Subcutaneous adipose tissue (tissue), 4 donors: Measurements from ENCODE around the gene KLK14. TPM values are rescaled to one million over a fixed set of nuclear protein-coding genes. Genes with fewer than 3 reads are reported as not detected.

ENCODE experiments used
- total RNA-seq, 4 donors: library from RNA; depleted of rRNA; stranded (reverse); fragments of >200 nt; gene quantifications; one replicate each; pipeline ENCODE4 v1.1.0, GENCODE V29; 2016
- TF ChIP-seq, protein P1 (sequence below): fragments of 450-650 bp; IDR thresholded peaks from one replicate; pipeline ENCODE4 v1.5.1; 2016; ENCODE audit warnings: low read depth, mild to moderate bottlenecking, control low read depth, antibody characterized with exemption, moderate library complexity

The KLK14 gene
- total RNA-seq, 4 donors from 2014 or later, result not detected

DNA sequence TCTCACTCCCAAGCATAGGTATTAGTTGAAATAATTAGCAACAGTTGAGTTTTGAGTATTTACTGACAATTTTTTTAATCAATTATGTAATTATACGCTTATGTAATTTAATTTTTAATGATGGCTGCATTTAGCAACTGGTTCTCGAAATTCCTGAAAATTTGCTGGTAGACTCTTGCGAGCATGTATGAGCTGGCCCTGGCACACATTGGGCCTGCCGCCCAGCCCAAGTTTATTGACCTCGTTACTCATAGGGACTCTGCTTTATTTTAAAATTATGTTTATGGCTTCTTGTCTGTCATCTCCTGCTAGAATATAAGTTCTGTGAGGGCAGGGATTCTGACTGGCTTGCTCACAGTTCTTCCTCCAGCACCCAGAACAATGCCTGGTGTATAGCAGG is 6.7 kb downstream of the KLK14 start:
- TF ChIP-seq, protein P1, sequence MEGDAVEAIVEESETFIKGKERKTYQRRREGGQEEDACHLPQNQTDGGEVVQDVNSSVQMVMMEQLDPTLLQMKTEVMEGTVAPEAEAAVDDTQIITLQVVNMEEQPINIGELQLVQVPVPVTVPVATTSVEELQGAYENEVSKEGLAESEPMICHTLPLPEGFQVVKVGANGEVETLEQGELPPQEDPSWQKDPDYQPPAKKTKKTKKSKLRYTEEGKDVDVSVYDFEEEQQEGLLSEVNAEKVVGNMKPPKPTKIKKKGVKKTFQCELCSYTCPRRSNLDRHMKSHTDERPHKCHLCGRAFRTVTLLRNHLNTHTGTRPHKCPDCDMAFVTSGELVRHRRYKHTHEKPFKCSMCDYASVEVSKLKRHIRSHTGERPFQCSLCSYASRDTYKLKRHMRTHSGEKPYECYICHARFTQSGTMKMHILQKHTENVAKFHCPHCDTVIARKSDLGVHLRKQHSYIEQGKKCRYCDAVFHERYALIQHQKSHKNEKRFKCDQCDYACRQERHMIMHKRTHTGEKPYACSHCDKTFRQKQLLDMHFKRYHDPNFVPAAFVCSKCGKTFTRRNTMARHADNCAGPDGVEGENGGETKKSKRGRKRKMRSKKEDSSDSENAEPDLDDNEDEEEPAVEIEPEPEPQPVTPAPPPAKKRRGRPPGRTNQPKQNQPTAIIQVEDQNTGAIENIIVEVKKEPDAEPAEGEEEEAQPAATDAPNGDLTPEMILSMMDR, result no peak

DNA sequence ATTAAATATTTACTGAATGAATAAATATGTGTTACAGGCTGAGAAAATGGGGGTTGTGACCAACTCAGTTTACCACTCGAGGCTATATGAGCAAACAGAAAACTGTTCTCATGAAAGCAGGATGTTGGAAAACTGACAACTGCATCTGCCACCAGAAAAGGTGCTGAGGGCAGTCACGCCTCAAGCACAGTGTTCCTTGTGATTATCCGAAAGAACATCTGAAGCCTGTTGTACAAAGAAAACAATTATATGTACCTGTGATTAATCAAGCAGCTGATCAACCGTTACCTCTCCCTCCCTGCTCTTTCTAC is 11.6 kb downstream of the KLK14 start:
- TF ChIP-seq, protein P1, result no peak

DNA sequence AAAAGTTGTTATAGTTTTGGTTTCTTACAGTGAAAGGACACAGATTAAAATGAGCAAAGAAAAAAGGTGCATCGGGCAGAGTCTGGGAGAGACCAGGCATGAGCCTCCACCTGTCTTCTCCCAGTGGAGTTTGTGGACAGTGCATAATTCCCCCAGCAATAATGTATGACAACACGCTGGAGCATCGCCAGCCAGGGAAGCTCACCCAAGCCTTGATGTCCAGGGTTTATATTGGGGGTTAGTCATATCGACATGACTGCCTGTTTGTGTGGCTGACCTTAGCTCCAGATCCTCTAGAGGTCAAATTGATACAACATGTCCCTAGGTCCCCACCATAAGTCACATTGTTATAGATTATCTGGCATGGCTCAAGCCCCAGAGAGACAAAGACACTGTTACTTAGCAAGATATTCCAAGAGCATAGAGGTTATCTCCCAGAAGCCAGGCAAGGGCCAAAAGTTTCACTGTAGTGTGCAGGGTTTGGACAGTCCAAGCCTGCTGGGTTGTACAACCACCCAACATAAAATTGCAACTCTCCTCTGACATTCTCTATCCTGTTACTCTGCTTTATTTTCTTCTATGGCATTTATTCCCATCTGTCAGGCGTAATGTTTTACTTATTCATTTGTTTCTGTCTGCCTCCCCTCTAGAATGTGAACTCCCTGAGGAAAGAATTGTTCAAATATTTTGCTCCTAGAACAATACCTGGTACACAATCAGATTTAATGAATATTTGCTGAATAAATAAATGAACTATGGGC is 12.2 kb downstream of the KLK14 start:
- TF ChIP-seq, protein P1, result no peak

DNA sequence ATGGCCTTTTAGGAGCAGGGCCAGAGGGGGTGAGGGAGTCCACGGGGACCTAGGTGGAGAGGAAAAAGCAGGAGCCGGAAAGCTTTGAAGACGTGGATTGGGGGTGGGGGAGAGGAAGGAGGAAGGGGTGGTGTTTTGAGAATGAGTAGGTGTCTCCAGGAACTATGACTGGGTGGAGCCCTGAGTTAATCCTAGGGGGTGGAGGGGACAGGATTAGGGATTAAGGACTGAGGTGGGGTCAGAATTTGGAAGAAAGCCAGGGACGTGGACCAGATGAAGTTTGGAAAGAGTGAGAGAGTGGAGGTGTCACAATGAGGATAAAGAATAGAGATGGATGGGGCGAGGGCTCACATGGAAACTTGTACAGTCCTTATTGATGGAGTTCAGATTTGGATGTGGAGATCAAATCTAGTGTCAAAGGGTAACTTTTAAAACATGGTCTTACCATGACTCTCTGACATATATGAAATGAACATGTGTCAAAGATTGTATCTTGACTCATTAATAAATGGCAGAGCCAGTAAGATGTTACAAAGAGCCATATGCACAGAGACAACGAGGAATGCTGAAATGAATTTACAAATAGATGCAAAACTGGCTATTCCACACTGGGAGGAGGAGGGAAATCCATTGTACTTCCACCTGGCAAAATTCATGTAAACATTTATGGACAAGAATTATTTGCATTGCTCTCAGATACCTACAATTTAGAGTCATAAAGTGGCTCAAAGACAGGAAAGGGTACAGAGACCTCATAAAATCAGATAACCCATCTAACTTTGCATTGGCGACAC is 16.1 kb downstream of the KLK14 start:
- TF ChIP-seq, protein P1, result no peak

DNA sequence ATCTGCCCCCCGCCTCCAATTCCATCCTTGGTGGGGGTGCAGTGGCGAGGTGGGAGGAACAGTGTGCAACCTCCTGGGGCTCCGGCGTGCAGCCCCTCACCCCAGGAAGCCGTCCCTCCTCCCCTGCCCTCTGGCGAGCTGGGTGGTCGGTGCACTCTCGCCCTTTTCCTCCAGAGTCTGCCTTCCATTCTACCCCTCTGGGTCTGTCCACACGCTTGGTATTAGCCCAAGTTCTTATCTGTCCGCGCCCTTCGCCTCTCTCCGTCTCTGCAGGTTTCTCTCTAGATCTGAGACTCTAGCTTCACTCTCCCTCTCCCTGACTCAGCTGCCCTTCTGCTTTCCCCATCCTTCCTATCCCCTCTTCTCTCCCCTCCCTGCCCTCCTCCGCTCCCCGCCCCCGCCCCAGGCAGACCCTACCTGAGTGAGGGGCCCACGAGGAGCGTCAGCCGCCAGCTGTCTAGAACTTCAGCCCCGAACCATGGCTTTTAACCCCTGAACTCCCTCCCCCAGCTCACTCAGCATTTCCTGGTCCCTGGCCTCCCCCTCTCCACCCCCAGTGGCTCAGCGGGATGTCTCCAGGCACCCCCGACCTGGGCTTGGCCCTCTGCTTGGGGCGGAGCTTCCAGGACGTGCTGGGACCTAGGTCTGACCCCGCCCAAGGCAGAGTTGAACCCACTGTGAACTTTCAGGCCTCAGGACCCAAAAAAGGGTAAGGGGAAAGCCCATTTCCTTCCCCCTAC is 17.3 kb downstream of the KLK14 start:
- TF ChIP-seq, protein P1, result no peak

DNA sequence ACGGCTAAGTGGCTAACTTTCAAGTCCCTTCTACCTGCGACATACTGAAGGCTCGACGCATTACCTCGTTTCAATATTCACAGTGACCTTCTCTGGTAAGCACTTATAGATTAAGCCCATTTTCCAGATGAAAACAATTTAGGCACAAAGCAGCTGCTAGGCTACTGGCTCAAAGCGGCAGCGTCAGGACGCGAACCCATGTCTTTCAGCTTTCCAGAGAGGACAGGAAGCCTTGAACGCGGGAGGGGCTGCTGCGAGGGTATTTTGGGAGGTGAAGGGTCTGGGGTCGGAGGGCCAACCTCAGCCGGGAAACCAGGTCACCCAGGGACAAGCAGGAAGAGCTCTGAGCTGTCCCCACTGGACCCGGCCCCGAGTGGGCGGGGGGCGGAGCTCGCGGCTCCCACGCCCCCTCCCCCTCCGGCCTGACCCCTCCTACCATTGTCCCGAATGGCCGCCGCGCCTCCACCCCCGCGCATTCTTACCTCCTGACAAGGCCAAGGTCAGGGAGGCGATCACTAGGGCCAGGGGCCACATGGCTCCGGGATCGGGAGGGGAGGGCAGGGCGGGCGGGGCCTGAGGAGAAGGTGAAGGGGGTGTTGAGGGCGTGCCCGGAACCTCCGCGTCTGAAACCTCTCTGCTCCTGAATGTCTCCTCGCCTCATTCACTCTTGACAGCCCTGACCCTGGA is 18.0 kb downstream of the KLK14 start, which contains the start of gene KLK13:
KLK13 (minus strand) TSS at position 559 of the 687 bp plus-strand sequence; CDS start at position 534, 25 bp downstream.
- TF ChIP-seq, protein P1, result no peak

DNA sequence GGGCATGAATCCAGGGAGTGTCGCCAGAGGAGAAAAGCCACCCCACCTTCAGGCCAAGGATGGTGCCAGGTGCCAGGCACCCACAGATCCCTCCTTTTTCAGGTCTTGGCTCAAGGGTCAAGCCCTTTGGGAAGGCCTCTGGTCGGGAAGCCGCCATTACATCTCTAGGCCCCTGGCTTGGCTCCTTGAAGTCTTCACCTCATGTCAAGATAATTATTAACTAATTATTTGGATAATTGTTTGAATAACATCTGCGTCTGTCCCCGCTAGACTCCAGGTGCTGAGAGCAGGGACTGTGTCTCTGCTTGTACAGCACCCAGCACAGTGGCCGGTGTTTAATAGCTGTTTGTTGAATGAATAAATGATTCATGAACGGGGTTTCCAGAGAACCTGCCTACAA is 19.0 kb downstream of the KLK14 start:
- TF ChIP-seq, protein P1, result no peak
